NT2/D1 (cell line): Measurements from ENCODE around the gene DSCAML1.

Experiments
- SUZ12 ChIP-seq: IDR thresholded peaks from 2 replicates; pipeline ENCODE4 v1.6.1; 2011; ENCODE audit not compliant: insufficient read length, insufficient read depth; ENCODE audit errors: extremely low read depth
- YY1 ChIP-seq: IDR thresholded peaks from 2 replicates; pipeline ENCODE4 v1.6.1; 2011; ENCODE audit not compliant: insufficient read length, insufficient read depth
- ZNF274 ChIP-seq: IDR thresholded peaks from 2 replicates; pipeline ENCODE4 v1.6.1; 2011; ENCODE audit warnings: mild to moderate bottlenecking, low read depth, low read length

GRCh38 chr11:117465236-117465997, 331.6 kb downstream of the DSCAML1 start:
- TF ChIP-seq YY1 (no peak), ZNF274 (no peak), SUZ12 (no peak)
